ENCODE data around the gene NOCT.

GRCh38 chr4:139076016-139076744, 60.6 kb downstream of the NOCT start:
- TF ChIP-seq CTCF (IDR thresholded peaks at IDR 0.05) (no peak), POLR2AphosphoS5 (IDR thresholded peaks at IDR 0.05) (no peak)
